ENCODE data around the gene THRB. TPM values are rescaled to one million over a fixed set of nuclear protein-coding genes. Genes with fewer than 3 reads are reported as not detected.

The THRB gene
- total RNA-seq, 4 donors from 2014 or later: 3.7 to 11.3 (median 6.1) TPM

DNA sequence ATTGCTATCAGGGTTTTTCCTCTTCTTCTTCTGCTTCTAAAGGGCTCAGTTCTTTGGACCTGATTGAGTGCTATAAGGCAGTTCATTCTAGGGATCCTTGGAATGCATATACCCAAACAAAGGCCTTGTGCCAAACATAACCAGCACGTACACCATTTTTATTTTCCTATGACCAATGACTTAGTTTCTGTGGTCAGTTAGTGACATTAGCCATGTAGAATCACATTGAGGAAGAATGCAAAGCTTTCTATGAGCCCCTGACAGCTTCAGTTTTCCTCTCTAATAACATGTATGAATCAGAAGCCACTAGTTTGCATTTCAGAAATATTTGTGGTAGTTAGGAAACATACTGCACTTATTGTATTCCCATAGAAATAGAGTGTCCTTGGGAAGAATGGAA lies 240.0 kb downstream of the THRB start:
- 56 to 59% methylated on average over 1 of the region's 1 CpG for WGBS, 2 donors
- no peak for DNase-seq
- no peak overlapping the region for H3K27ac ChIP-seq

GRCh38 chr3:24253336-24253735 lies 241.3 kb downstream of the THRB start:
- DNase-seq: no peak
- Histone ChIP-seq H3K27me3 (no peaks in the 10 kb centered on the region), H3K9me3 (no peaks in the 10 kb centered on the region), H3K36me3 (no peaks in the 10 kb centered on the region), H3K27ac (no peak overlapping the region), H3K4me1 (peaks cover 0 to 7% (median 0%) of the 10 kb centered on the region in 3 donors), H3K4me3 (no peak overlapping the region)
- TF ChIP-seq CTCF (IDR thresholded peaks at IDR 0.05): no peak
- TF ChIP-seq POLR2A (IDR thresholded peaks at IDR 0.05): no peak
- WGBS, 2 donors: 83% methylated on average over 1 of the region's 1 CpG; no CpG with 5 or more reads in 1 of the 2 donors
- intact Hi-C loops (cut with DNase I): no loop called here

More for the DNA sequence above, 240.0 kb downstream of the THRB start:
- H3K36me3 ChIP-seq: no peaks in the 10 kb centered on the region
- H3K4me1 ChIP-seq: peaks cover 0 to 4% (median 3%) of the 10 kb centered on the region in 3 donors
- H3K4me3 ChIP-seq: no peak overlapping the region
- H3K9me3 ChIP-seq: no peaks in the 10 kb centered on the region
- no peaks in the 10 kb centered on the region for H3K27me3 ChIP-seq
- TF ChIP-seq CTCF (IDR thresholded peaks at IDR 0.05): no peak
- intact Hi-C loops (cut with DNase I): no loop called here

GRCh38 chr3:24249523-24249922 lies 245.1 kb downstream of the THRB start:
- DNase-seq: no peak
- intact Hi-C loops (cut with DNase I): no loop called here
- TF ChIP-seq POLR2A (IDR thresholded peaks at IDR 0.05) (no peak), CTCF (IDR thresholded peaks at IDR 0.05) (no peak)
- H3K27me3 ChIP-seq: no peaks in the 10 kb centered on the region
- 83 to 100% methylated on average over 1 of the region's 1 CpG for WGBS, 2 donors
- H3K36me3 ChIP-seq: no peaks in the 10 kb centered on the region
- H3K4me3 ChIP-seq: no peak overlapping the region
- no peak overlapping the region for H3K27ac ChIP-seq
- H3K4me1 ChIP-seq: peaks cover 0 to 7% (median 0%) of the 10 kb centered on the region in 3 donors
- no peaks in the 10 kb centered on the region for H3K9me3 ChIP-seq

GRCh38 chr3:24245056-24245455 lies 249.6 kb downstream of the THRB start:
- 92 to 96% methylated on average over 2 of the region's 2 CpGs for WGBS, 2 donors
- H3K36me3 ChIP-seq: no peaks in the 10 kb centered on the region
- DNase-seq: no peak
- H3K4me1 ChIP-seq: peaks cover 7 to 26% (median 19%) of the 10 kb centered on the region in 3 donors
- no peak overlapping the region for H3K27ac ChIP-seq
- no peaks in the 10 kb centered on the region for H3K9me3 ChIP-seq
- H3K27me3 ChIP-seq: no peaks in the 10 kb centered on the region
- no peak for TF ChIP-seq CTCF (IDR thresholded peaks at IDR 0.05)
- TF ChIP-seq POLR2A (IDR thresholded peaks at IDR 0.05): no peak
- H3K4me3 ChIP-seq: no peak overlapping the region
- intact Hi-C loops (cut with DNase I): no loop called here

- TF ChIP-seq POLR2A (IDR thresholded peaks at IDR 0.05) (no peak), CTCF (IDR thresholded peaks at IDR 0.05) (no peak)
- DNase-seq: no peak
- no peaks in the 10 kb centered on the region for H3K27me3 ChIP-seq
- H3K4me1 ChIP-seq: peaks cover 7 to 22% (median 19%) of the 10 kb centered on the region in 3 donors
- no peak overlapping the region for H3K27ac ChIP-seq
- 100% methylated on average over 1 of the region's 1 CpG for WGBS, 2 donors
- no peaks in the 10 kb centered on the region for H3K36me3 ChIP-seq
- intact Hi-C loops (cut with DNase I): loop anchor here (5.0 kb wide), 1 partner anchor 242 kb away; no protein-coding TSS in a partner anchor
- no peaks in the 10 kb centered on the region for H3K9me3 ChIP-seq
- H3K4me3 ChIP-seq: no peak overlapping the region
These were observed 250.2 kb downstream of the THRB start for GRCh38 chr3:24244491-24244890.

All from esophagus squamous epithelium (tissue), 5 donors.